ENCODE measurements around the gene DBF4.

The DBF4 gene

DNA sequence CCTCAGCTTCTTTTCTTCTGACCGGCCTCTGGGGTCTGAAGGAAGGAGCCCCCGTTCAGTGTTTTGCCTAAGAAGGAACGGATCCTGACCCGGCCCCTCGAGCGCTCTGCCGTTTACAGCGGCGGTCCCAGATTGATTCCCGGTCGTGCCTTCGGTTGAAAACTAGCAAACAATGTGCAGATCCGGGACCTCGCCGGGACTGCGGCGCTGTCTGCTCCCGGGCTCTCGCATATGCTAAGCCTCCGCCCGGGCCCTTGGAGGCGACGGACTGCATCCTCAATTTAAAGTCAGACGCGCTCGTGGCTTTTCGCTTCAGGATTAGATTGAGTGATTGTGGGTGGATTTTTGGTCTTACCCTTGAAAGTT lies 559 bp downstream of the DBF4 start:
- no peak for TF ChIP-seq ZBTB7A (IDR thresholded peaks at IDR 0.05; ENCODE audit: low read depth)
- TF ChIP-seq YY1 (IDR thresholded peaks at IDR 0.05; ENCODE audit: low read depth): 0 out of 2 replicates have a peak, but pooled peaks have one; percentile 8
- 0 out of 2 replicates have a peak, but pooled peaks have one; percentile 10 for TF ChIP-seq MAX (IDR thresholded peaks at IDR 0.05)

GRCh38 chr7:87877366-87878040 lies 1.2 kb downstream of the DBF4 start:
- no peak for TF ChIP-seq EP300 (IDR thresholded peaks at IDR 0.05; ENCODE audit: borderline replicate concordance)
- TF ChIP-seq CEBPB (IDR thresholded peaks at IDR 0.05): no peak

DNA sequence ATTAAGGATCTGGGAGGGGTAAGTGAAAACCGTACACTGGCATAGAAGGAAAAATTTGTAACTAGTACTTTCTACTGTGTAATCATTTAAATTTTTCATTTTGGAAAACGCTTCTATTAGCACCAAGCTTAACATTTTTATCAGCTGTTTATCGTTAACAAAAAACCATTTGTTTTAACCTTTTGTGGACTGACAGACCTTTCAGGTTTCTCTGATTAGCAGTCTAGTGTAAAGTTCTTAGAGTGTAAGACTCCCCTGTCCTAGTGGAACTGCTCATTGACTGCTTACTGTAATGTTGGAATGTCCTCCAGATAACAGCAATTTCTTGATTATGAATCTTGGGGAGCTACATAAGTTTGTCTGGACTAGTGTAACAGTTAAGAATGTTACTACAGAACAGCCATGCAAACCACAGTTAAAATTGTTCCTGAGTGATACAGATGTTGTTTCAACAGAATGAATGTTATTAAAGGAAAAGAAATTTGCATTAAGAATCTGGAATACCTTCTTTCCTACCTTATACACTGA lies 2.0 kb downstream of the DBF4 start:
- TF ChIP-seq EP300 (IDR thresholded peaks at IDR 0.05; ENCODE audit: borderline replicate concordance): no peak
- TF ChIP-seq EGR1 (IDR thresholded peaks at IDR 0.05): no peak
- TF ChIP-seq, protein P1, sequence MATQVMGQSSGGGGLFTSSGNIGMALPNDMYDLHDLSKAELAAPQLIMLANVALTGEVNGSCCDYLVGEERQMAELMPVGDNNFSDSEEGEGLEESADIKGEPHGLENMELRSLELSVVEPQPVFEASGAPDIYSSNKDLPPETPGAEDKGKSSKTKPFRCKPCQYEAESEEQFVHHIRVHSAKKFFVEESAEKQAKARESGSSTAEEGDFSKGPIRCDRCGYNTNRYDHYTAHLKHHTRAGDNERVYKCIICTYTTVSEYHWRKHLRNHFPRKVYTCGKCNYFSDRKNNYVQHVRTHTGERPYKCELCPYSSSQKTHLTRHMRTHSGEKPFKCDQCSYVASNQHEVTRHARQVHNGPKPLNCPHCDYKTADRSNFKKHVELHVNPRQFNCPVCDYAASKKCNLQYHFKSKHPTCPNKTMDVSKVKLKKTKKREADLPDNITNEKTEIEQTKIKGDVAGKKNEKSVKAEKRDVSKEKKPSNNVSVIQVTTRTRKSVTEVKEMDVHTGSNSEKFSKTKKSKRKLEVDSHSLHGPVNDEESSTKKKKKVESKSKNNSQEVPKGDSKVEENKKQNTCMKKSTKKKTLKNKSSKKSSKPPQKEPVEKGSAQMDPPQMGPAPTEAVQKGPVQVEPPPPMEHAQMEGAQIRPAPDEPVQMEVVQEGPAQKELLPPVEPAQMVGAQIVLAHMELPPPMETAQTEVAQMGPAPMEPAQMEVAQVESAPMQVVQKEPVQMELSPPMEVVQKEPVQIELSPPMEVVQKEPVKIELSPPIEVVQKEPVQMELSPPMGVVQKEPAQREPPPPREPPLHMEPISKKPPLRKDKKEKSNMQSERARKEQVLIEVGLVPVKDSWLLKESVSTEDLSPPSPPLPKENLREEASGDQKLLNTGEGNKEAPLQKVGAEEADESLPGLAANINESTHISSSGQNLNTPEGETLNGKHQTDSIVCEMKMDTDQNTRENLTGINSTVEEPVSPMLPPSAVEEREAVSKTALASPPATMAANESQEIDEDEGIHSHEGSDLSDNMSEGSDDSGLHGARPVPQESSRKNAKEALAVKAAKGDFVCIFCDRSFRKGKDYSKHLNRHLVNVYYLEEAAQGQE (IDR thresholded peaks at IDR 0.05; ENCODE audit: low read depth): no peak
- TF ChIP-seq ZBTB7A (IDR thresholded peaks at IDR 0.05; ENCODE audit: low read depth): no peak
- TF ChIP-seq YY1 (IDR thresholded peaks at IDR 0.05; ENCODE audit: low read depth): no peak
- no peak for TF ChIP-seq CEBPB (IDR thresholded peaks at IDR 0.05)
- TF ChIP-seq CREB1 (IDR thresholded peaks at IDR 0.05; ENCODE audit: low read depth): no peak
- TF ChIP-seq FOXM1 (IDR thresholded peaks at IDR 0.05; ENCODE audit: borderline replicate concordance, low read depth): no peak

DNA sequence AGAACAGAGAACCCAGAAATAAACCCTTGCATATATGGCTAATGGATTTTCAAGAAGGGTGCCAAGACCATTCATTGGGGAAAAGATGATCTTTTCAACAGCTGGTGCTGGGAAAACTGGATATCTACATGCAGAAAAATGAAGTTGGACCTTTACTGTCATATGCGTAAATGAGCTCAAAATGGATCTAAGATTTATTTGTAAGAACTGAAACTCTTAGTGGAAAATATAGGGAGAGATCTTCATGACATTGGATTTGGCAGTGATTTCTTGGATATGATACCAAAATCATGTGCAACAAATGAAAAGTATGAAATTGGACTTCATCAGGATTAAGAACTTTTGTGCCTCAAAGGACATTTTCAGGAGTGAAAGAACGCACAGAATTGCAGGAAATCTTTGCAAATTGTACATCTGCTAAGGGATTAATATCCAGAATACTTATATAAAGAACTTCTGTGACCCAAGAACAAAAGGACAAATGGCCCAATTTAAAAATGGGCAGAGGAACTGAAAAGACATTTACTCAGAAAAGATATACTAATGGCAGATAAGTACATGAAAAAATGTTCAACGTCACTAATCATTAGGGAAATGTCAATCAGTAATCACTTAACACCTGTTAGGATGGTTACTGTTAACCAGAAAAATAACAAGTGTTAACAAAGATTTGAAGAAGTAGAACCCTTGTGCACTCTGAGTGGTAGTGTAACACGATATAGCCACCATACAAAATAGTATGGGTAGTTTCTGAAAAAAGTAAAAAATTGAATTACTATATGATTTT lies 6.1 kb downstream of the DBF4 start:
- TF ChIP-seq CEBPB (IDR thresholded peaks at IDR 0.05) (no peak), ZBTB7A (IDR thresholded peaks at IDR 0.05; ENCODE audit: low read depth) (no peak), YY1 (IDR thresholded peaks at IDR 0.05; ENCODE audit: low read depth) (no peak), RAD21 (IDR thresholded peaks at IDR 0.05; ENCODE audit: low read depth) (no peak), EP300 (IDR thresholded peaks at IDR 0.05; ENCODE audit: borderline replicate concordance) (no peak), EGR1 (IDR thresholded peaks at IDR 0.05) (no peak), TCF12 (IDR thresholded peaks at IDR 0.05; ENCODE audit: low read depth) (no peak), TAF1 (IDR thresholded peaks at IDR 0.05; ENCODE audit: low read depth) (no peak), MAX (IDR thresholded peaks at IDR 0.05) (no peak), USF1 (IDR thresholded peaks at IDR 0.05) (no peak), NFIC (IDR thresholded peaks at IDR 0.05) (no peak)
- TF ChIP-seq, protein P1 (IDR thresholded peaks at IDR 0.05; ENCODE audit: low read depth): no peak

GRCh38 chr7:87885018-87885417 lies 8.7 kb downstream of the DBF4 start:
- TF ChIP-seq TEAD4 (IDR thresholded peaks at IDR 0.05) (no peak), CREB1 (IDR thresholded peaks at IDR 0.05; ENCODE audit: low read depth) (no peak), FOXM1 (IDR thresholded peaks at IDR 0.05; ENCODE audit: borderline replicate concordance, low read depth) (no peak), EP300 (IDR thresholded peaks at IDR 0.05; ENCODE audit: borderline replicate concordance) (no peak), TAF1 (IDR thresholded peaks at IDR 0.05; ENCODE audit: low read depth) (no peak), RAD21 (IDR thresholded peaks at IDR 0.05; ENCODE audit: low read depth) (no peak), USF1 (IDR thresholded peaks at IDR 0.05) (no peak), ZBTB7A (IDR thresholded peaks at IDR 0.05; ENCODE audit: low read depth) (no peak), CEBPB (IDR thresholded peaks at IDR 0.05) (no peak), TCF12 (IDR thresholded peaks at IDR 0.05; ENCODE audit: low read depth) (no peak), YY1 (IDR thresholded peaks at IDR 0.05; ENCODE audit: low read depth) (no peak), MAX (IDR thresholded peaks at IDR 0.05) (no peak), EGR1 (IDR thresholded peaks at IDR 0.05) (no peak), NFIC (IDR thresholded peaks at IDR 0.05) (no peak)
- TF ChIP-seq, protein P1 (IDR thresholded peaks at IDR 0.05; ENCODE audit: low read depth): no peak

Data from Ishikawa (cell line).